Endothelial cell of hepatic sinusoid (primary cell): ENCODE results near the gene SFXN5.

ENCODE experiments used
- in situ Hi-C: cut with HindIII; loops from 2 replicates; pipeline ENCODE4 v1.10.0; 2017; ENCODE audit warnings: low sequenced_read_pairs

SFXN5 gene

GRCh38 chr2:73101626-73102256 lies 30.2 kb upstream of the SFXN5 start:
- in situ Hi-C loops: no loop called here

DNA sequence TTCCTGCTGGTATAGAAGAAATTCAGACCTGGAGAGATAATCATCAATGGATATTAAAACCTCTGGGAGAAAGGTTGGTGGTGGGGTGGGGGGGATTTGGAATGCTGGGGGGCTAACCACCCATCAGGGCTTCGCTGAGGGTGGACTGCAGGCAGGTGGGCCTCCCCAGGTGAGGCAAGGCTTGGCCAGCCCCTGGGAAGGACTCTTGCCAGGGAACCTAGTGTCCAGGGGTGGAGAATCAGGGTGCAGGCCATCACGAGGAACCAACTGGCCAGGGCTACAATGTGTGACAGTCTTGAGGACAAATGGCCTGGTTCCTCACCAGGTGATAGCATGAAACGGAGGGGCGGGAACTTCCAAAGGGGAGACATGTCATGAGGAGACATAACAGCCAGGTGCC lies 29.4 kb upstream of the SFXN5 start:
- in situ Hi-C loops: no loop called here

DNA sequence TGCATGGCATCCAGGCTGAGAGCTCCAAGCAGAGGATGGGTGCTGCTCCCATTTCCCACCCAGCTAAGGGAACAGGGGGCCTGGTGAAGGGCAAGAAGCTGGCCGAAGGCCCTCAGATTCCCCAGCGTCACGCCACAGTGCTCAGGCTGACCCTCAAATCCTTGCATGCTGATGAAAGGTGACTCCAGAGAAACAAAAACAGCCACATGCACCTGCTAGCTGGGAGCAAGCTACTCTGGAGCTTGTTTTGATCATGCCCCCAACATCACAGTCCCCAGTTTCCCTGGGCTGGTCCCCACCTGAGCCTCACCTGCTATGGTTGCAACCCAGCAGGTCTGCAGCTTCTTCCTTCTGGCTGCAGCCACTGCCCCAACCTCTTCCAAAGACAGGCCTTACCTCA lies 28.0 kb upstream of the SFXN5 start:
- in situ Hi-C loops: no loop called here

- in situ Hi-C loops: no loop called here
Observed at GRCh38 chr2:73095910-73096309, 24.4 kb upstream of the SFXN5 start.

- in situ Hi-C loops: loop anchor here (5.0 kb wide), 1 partner anchor 54 kb away; no protein-coding TSS in a partner anchor
Observed at GRCh38 chr2:73093601-73094218, 22.2 kb upstream of the SFXN5 start.

DNA sequence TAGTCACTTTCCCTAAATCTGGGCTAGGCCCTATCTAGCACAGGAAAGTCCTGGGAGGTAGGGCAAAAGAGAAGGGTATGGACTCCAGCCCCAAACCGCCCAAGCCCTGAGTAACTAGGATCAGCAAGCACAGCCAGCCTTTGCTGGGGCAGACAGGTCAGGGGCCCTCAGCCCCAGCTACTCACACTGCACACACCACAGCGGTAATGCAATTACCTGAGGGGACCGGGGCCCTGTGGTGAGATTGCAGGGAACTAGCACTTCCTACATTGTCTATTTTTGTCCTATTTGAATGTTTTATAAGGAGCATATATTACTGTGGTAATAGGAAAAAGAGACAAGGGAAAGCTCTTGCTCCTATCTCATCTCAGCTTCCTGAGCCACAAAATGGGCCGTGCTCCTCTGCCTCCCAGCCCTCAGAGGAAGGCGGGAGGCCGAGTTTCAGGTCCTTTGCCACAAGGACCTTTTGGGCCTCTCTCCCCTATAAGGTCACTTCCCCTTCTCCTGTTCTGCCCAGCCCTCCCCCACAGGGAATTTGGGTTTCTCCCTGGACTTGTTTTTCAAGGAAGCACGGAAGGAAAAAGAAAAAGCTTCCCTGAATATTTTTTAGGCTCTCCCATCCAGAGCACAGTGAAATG lies 20.8 kb upstream of the SFXN5 start:
- in situ Hi-C loops: loop anchor here (5.0 kb wide), 1 partner anchor 55 kb away; no protein-coding TSS in a partner anchor

- in situ Hi-C loops: loop anchor here (5.0 kb wide), 1 partner anchor 56 kb away; no protein-coding TSS in a partner anchor
Observed at GRCh38 chr2:73091696-73092095, 20.2 kb upstream of the SFXN5 start.

DNA sequence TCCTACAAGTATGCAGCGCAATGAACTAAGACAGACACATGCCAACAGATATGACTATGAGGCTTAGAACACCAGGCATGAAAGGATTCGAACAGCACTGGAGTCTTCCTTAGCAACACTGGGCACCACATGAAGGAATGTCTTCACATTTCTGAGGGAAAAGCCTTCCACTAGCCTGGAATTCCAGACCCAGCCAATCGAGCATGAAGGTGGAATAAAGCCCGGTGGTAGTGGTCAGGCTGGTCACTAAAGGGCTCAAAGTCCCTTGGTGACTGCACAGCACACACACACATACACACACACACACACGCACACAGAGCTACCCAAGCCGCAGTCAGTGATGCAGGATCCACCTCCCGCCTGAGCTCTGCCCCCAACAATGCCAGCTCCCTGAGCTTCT lies 19.7 kb upstream of the SFXN5 start:
- in situ Hi-C loops: loop anchor here (5.0 kb wide), 1 partner anchor 56 kb away; no protein-coding TSS in a partner anchor

- in situ Hi-C loops: loop anchor here (5.0 to 10.0 kb wide), 3 partner anchors 58 to 105 kb away; no protein-coding TSS in a partner anchor
Observed at GRCh38 chr2:73089270-73090030, 17.9 kb upstream of the SFXN5 start.

DNA sequence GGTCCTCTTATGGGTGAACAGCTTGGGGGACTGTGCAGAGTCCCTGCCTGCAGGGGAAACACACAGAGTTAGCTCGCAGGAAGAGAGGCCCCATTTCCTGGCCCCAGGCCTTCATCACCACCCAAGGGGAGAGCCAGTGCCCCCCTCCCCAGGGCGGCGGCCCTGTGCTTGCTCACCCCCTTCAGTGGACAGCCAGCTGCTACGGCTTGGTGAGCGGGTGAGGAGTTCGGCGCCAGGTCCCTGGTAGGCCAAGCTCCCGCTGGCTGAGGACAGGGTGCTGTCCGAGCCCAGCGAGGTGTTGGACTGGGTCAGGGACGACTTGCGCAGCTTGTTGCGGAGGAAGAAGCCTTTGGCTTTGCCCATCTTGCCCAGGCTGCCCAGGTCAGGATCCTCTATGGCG lies 17.2 kb upstream of the SFXN5 start:
- in situ Hi-C loops: loop anchor here (5.0 to 10.0 kb wide), 2 partner anchors 99 to 104 kb away; no protein-coding TSS in a partner anchor

DNA sequence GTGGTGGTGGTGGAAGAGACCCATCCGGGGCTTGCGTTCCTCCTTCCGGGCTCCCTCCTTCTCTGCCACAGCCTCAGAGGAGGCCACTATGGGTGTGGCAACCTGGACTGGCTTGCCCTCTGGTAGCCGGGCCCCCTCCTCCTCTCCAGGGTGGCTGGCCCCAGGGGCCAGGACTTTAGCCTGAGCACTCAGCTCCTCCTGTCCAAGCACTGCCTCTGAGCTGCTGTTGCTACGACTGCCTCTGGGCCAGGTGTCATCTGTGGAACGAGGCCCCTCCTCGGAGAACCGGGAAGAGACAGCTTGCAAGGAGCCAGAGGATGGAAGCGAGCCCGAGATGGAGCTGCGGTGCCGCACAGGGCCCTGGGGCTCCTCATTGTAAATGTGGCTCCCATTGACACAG lies 16.7 kb upstream of the SFXN5 start:
- in situ Hi-C loops: loop anchor here (5.0 to 10.0 kb wide), 2 partner anchors 99 to 103 kb away; no protein-coding TSS in a partner anchor

GRCh38 chr2:73087311-73087710 lies 15.8 kb upstream of the SFXN5 start:
- in situ Hi-C loops: loop anchor here (5.0 to 10.0 kb wide), 2 partner anchors 100 to 103 kb away; no protein-coding TSS in a partner anchor

DNA sequence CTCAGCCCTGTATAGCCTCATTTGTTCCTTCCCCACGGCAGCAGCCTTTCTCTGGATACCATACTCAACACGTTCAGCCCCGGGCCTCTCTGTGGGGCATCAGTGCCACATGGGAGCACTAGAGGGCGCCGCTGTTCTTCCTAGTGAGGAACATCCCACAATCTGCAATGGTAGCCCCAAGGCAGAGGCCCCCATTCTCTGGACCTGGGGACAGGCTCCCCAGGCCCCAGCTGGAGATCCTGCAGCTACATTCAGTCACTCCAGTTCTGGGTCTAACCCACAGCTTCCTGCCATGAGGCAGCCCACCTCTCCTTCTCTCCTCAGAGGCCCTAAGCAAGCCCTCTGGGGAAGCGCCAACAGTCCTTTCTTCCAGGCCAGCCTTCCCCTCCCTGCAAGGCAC lies 14.2 kb upstream of the SFXN5 start:
- in situ Hi-C loops: loop anchor here (5.0 to 10.0 kb wide), 2 partner anchors 101 to 102 kb away; no protein-coding TSS in a partner anchor

- in situ Hi-C loops: loop anchor here (5.0 to 10.0 kb wide), 3 partner anchors 78 to 102 kb away; no protein-coding TSS in a partner anchor
Observed at GRCh38 chr2:73084971-73085370, 13.5 kb upstream of the SFXN5 start.

DNA sequence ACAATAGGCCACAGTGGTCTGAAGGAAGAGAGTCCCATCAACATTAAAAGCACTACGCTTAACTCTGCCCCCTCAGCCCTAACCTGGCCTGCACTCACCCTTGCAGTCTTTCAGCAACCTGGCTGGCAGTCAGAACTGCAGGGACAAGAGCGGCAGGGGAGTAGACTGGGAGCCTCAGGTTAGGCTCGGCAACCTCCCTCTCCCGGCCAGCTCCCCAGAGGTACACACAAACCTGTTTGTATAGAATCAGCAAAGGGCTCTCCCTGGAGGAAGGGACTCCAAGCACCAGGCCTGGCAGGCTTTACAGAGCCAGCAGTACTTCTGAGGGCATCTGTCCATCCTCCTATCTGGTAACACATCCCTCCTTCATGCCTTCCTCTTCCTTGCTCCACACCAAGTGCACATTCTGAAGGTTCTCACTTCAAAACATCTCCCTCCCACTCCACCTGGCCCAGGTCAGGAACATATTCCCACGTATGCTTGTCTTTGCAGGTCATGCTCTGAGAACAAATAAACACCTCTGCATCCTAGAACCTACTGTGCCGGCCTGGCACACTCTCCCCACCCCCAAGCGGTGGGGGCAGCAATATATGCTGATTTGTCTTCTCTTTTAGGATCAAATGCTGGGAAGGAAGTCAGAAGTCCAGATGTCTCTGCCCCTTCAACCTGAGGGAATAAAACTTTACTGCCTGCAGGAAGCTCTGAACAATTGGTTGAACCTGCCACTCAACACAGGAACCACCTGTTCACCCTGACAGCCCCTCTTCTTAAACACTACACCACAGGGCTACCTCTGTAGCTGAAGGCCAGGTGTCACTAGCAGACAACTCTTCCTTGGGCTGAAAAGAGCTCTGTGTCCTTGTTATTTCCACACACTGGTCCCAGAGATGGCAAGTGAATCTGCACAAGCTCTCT lies 12.6 kb upstream of the SFXN5 start:
- in situ Hi-C loops: loop anchor here (5.0 to 10.0 kb wide), 2 partner anchors 77 to 99 kb away; no protein-coding TSS in a partner anchor

GRCh38 chr2:73082523-73083410 lies 11.3 kb upstream of the SFXN5 start:
- in situ Hi-C loops: loop anchor here (5.0 to 10.0 kb wide), 2 partner anchors 75 to 98 kb away; no protein-coding TSS in a partner anchor

DNA sequence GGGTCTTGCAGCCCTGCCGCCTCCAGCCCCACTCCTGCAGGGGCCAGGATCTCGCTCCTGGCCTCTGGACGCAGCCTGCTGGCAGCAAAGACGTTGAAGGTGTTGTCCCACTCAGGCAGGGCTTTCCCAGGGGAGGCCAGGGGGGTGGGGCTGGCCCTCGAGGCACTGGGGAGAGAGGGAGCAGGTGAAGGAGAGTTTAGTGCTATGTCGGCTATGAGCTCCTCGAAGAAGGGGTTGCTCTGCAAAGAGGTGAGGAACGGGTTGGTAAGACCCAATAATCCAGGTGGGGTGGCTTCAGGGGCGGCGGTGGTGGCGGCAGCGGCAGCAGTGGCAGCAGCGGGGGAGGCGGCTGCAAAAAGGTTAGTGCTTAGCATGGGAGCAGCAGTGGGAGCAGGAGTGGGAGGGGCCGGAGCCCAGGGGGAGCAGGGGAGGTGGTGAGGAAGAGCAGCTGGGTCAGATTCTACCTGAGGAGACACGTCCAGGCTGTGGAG lies 9.7 kb upstream of the SFXN5 start:
- in situ Hi-C loops: loop anchor here (5.0 to 10.0 kb wide), 2 partner anchors 74 to 96 kb away; no protein-coding TSS in a partner anchor
